Mesendoderm (in vitro differentiated cells): Measurements from ENCODE around the gene SORCS2.

Experiments
- DNase-seq: peaks from one replicate; pipeline ENCODE4 v3.0.0; 2013
- H2AK5ac ChIP-seq: 2 replicates; pipeline ENCODE4 v1.6.1; 2013; ENCODE audit warnings: low read length, inconsistent platforms
- H2BK120ac ChIP-seq: 2 replicates; pipeline ENCODE4 v1.6.1; 2013; ENCODE audit warnings: low read depth, mild to moderate bottlenecking, low read length, moderate library complexity, mixed read lengths
- H2BK15ac ChIP-seq: replicated peaks from 2 replicates; pipeline ENCODE4 v1.6.1; 2013; ENCODE audit warnings: low read depth, mild to moderate bottlenecking, moderate library complexity
- H2BK5ac ChIP-seq: 2 replicates; pipeline ENCODE4 v1.6.1; 2013; ENCODE audit warnings: low read length, inconsistent platforms
- H3K18ac ChIP-seq: 2 replicates; pipeline ENCODE4 v1.6.1; 2013; ENCODE audit warnings: mild to moderate bottlenecking, low read length, mixed read lengths
- H3K23ac ChIP-seq: one replicate; pipeline ENCODE4 v1.6.1; 2013; ENCODE audit warnings: low read length
- H3K27ac ChIP-seq: 2 replicates; pipeline ENCODE4 v1.5.1; 2013; ENCODE audit warnings: low read depth, mild to moderate bottlenecking, inconsistent platforms, low read length, moderate library complexity
- H3K27me3 ChIP-seq: 2 replicates; pipeline ENCODE4 v1.6.1; 2013; ENCODE audit warnings: low read length, control low read depth, mild to moderate bottlenecking, inconsistent platforms; ENCODE audit not compliant: insufficient read depth, poor library complexity
- H3K36me3 ChIP-seq: 2 replicates; pipeline ENCODE4 v1.6.1; 2013; ENCODE audit warnings: low read length, inconsistent platforms; ENCODE audit not compliant: control insufficient read depth, insufficient read depth
- H3K4ac ChIP-seq: one replicate; pipeline ENCODE4 v1.6.1; 2013; ENCODE audit warnings: low read depth, mild to moderate bottlenecking, low read length, moderate library complexity
- H3K4me1 ChIP-seq: 2 replicates; pipeline ENCODE4 v1.6.1; 2013; ENCODE audit warnings: low read depth, low read length, inconsistent platforms; ENCODE audit not compliant: control insufficient read depth
- H3K4me2 ChIP-seq: 2 replicates; pipeline ENCODE4 v1.6.1; 2013; ENCODE audit warnings: low read length
- H3K4me3 ChIP-seq: 2 replicates; pipeline ENCODE4 v1.5.1; 2013; ENCODE audit warnings: mild to moderate bottlenecking, low read length
- H3K56ac ChIP-seq: one replicate; pipeline ENCODE4 v1.6.1; 2013; ENCODE audit warnings: low read length
- H3K79me1 ChIP-seq: 2 replicates; pipeline ENCODE4 v1.6.1; 2013; ENCODE audit warnings: low read length, inconsistent platforms
- H3K79me2 ChIP-seq: 2 replicates; pipeline ENCODE4 v1.6.1; 2013; ENCODE audit warnings: mild to moderate bottlenecking, low read length; ENCODE audit not compliant: control insufficient read depth, insufficient read depth
- H3K9ac ChIP-seq: 2 replicates; pipeline ENCODE4 v1.6.1; 2013; ENCODE audit warnings: low read length, inconsistent platforms
- H4K5ac ChIP-seq: one replicate; pipeline ENCODE4 v1.6.1; 2013; ENCODE audit warnings: low read length
- H4K8ac ChIP-seq: one replicate; pipeline ENCODE4 v1.6.1; 2013; ENCODE audit warnings: low read depth, mild to moderate bottlenecking, control low read depth, low read length, moderate library complexity
- WGBS: extraction: QIAGEN DNeasy Blood & Tissue Kit; methylation state at CpG from one replicate; pipeline ENCODE4 v1.1.7; 2013; ENCODE audit warnings: low lambda C conversion rate, missing lambda C conversion rate; ENCODE audit not compliant: insufficient coverage; ENCODE audit errors: extremely low coverage; 5-methylcytosine and 5-hydroxymethylcytosine counted together

The SORCS2 gene

GRCh38 chr4:7421356-7422150, 229.2 kb downstream of the SORCS2 start:
- H2BK120ac ChIP-seq = no peak overlapping the region
- DNase-seq = no peak
- H3K27me3 ChIP-seq = no peaks in the 10 kb centered on the region
- no peak overlapping the region for H2BK5ac ChIP-seq
- H3K27ac ChIP-seq = no peak overlapping the region
- H3K23ac ChIP-seq = no peak overlapping the region
- H3K36me3 ChIP-seq = no peaks in the 10 kb centered on the region
- no peak overlapping the region for H3K4me2 ChIP-seq
- H2AK5ac ChIP-seq = no peak overlapping the region
- H4K8ac ChIP-seq = no peak overlapping the region
- no peak overlapping the region for H3K4ac ChIP-seq
- no peak overlapping the region for H4K5ac ChIP-seq
- no peak overlapping the region for H3K4me3 ChIP-seq
- no peak overlapping the region for H2BK15ac ChIP-seq
- no peaks in the 10 kb centered on the region for H3K79me1 ChIP-seq
- no peaks in the 10 kb centered on the region for H3K79me2 ChIP-seq
- H3K9ac ChIP-seq = no peak overlapping the region
- WGBS = no CpG with 5 or more reads among the region's 24 CpGs
- H3K18ac ChIP-seq = no peak overlapping the region
- H3K56ac ChIP-seq = no peak overlapping the region
- peaks cover 1% of the 10 kb centered on the region for H3K4me1 ChIP-seq

- no peak overlapping the region for H3K9ac ChIP-seq
- no peak overlapping the region for H3K4ac ChIP-seq
- H3K23ac ChIP-seq = no peak overlapping the region
- H3K4me2 ChIP-seq = no peak overlapping the region
- no peak overlapping the region for H2AK5ac ChIP-seq
- no peak overlapping the region for H3K4me3 ChIP-seq
- no peak overlapping the region for H4K5ac ChIP-seq
- no peaks in the 10 kb centered on the region for H3K79me1 ChIP-seq
- no peak overlapping the region for H4K8ac ChIP-seq
- peaks cover 3% of the 10 kb centered on the region for H3K4me1 ChIP-seq
- H3K27ac ChIP-seq = no peak overlapping the region
- WGBS = no CpG with 5 or more reads among the region's 19 CpGs
- no peak overlapping the region for H2BK5ac ChIP-seq
- no peak overlapping the region for H2BK120ac ChIP-seq
- no peak overlapping the region for H3K18ac ChIP-seq
- no peaks in the 10 kb centered on the region for H3K36me3 ChIP-seq
- H3K56ac ChIP-seq = no peak overlapping the region
- DNase-seq = no peak
- H2BK15ac ChIP-seq = no peak overlapping the region
- no peaks in the 10 kb centered on the region for H3K27me3 ChIP-seq
- no peaks in the 10 kb centered on the region for H3K79me2 ChIP-seq
Observed at GRCh38 chr4:7422151-7422897, 230.0 kb downstream of the SORCS2 start.

- Histone ChIP-seq H3K27ac (no peak overlapping the region), H3K18ac (no peak overlapping the region), H3K23ac (no peak overlapping the region), H4K8ac (no peak overlapping the region), H3K4me2 (no peak overlapping the region), H2AK5ac (no peak overlapping the region), H2BK120ac (no peak overlapping the region), H3K4ac (no peak overlapping the region), H4K5ac (no peak overlapping the region), H3K36me3 (no peaks in the 10 kb centered on the region), H3K4me3 (no peak overlapping the region), H3K79me2 (no peaks in the 10 kb centered on the region), H3K79me1 (no peaks in the 10 kb centered on the region), H2BK15ac (no peak overlapping the region), H3K56ac (no peak overlapping the region), H3K27me3 (no peaks in the 10 kb centered on the region), H3K4me1 (peaks cover 5% of the 10 kb centered on the region), H2BK5ac (no peak overlapping the region), H3K9ac (no peak overlapping the region)
- WGBS = no CpG with 5 or more reads among the region's 9 CpGs
- no peak for DNase-seq
Observed at GRCh38 chr4:7422898-7423180, 230.5 kb downstream of the SORCS2 start.

GRCh38 chr4:7423391-7423790, 231.1 kb downstream of the SORCS2 start:
- Histone ChIP-seq H3K4ac (no peak overlapping the region), H3K4me2 (no peak overlapping the region), H3K9ac (no peak overlapping the region), H3K79me2 (no peaks in the 10 kb centered on the region), H3K18ac (no peak overlapping the region), H2AK5ac (no peak overlapping the region), H3K4me1 (peaks cover 5% of the 10 kb centered on the region), H3K36me3 (no peaks in the 10 kb centered on the region), H4K8ac (no peak overlapping the region), H3K27ac (no peak overlapping the region), H2BK15ac (no peak overlapping the region), H3K23ac (no peak overlapping the region), H3K56ac (no peak overlapping the region), H4K5ac (no peak overlapping the region), H3K27me3 (no peaks in the 10 kb centered on the region), H2BK5ac (no peak overlapping the region), H3K4me3 (no peak overlapping the region), H3K79me1 (no peaks in the 10 kb centered on the region), H2BK120ac (no peak overlapping the region)
- DNase-seq = no peak
- WGBS = no CpG with 5 or more reads among the region's 5 CpGs

DNA sequence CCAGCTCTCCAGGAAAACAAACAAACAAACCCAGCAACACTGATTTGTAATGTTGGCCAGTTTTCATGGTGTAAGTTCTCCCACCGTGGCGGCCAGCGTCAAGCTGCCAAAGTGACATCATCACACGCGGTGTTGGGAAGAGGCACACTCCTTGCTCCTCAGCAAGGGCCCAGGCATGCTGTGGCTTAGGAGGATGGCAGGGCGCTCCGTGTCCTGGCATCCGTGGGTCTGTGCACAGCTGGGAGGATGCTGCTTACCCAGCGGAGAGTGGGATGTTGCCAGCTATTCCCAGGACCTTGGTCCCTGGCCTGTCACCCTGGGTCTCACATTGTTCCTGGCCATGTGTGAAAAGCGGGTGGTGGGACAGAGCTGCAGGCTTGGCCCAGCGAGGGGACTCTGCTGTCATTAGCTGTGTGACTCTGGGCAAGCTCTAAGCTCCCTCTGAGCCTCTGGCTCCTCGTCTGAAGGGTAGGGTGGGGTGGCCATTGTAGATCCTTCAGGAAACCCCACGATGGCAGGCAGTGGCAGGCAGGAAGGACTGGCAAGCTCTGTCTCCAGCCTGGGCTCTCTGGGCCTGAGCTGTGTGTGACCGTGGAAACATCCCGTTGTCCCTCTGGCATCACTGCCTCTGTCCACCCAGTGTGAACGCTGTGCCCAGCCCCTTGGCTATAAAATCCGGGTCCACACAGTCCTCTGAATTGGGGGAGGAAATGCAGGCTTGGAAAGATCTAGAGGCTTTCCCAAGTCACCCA, 231.6 kb downstream of the SORCS2 start:
- no peak for DNase-seq
- H3K4me2 ChIP-seq = no peak overlapping the region
- peak overlapping the region; percentile 10 for H3K56ac ChIP-seq
- no peaks in the 10 kb centered on the region for H3K27me3 ChIP-seq
- H2AK5ac ChIP-seq = no peak overlapping the region
- H2BK120ac ChIP-seq = no peak overlapping the region
- WGBS = no CpG with 5 or more reads among the region's 17 CpGs
- no peak overlapping the region for H3K4me3 ChIP-seq
- H2BK15ac ChIP-seq = no peak overlapping the region
- no peak overlapping the region for H3K18ac ChIP-seq
- no peak overlapping the region for H3K23ac ChIP-seq
- no peak overlapping the region for H4K5ac ChIP-seq
- no peaks in the 10 kb centered on the region for H3K79me2 ChIP-seq
- no peaks in the 10 kb centered on the region for H3K36me3 ChIP-seq
- H3K9ac ChIP-seq = no peak overlapping the region
- H3K27ac ChIP-seq = no peak overlapping the region
- no peak overlapping the region for H2BK5ac ChIP-seq
- H3K79me1 ChIP-seq = no peaks in the 10 kb centered on the region
- H4K8ac ChIP-seq = no peak overlapping the region
- H3K4ac ChIP-seq = no peak overlapping the region
- H3K4me1 ChIP-seq = peaks cover 5% of the 10 kb centered on the region
